ENCODE results near the gene CFAP99.
A peak's percentile ranks its signal among the peaks of the same experiment; 100 is the strongest.

Gene CFAP99

GRCh38 chr4:2438822-2439718 lies 20.3 kb downstream of the CFAP99 start:
- POLR2A ChIA-PET (ENCODE audit: low non-redundant PET): no interaction called here
- DNase-seq (ENCODE audit: low spot score): no peak
- CTCF ChIA-PET: no interaction called here
- no peak for TF ChIP-seq CTCF (conservative IDR thresholded peaks at IDR 0.05; ENCODE audit: low read depth)
- no peak overlapping the region for H3K27ac ChIP-seq

- H3K27ac ChIP-seq: no peak overlapping the region
- peak; percentile 41 for DNase-seq (ENCODE audit: low spot score)
- CTCF ChIA-PET: interaction anchor here (0.8 to 1.6 kb wide), 3 partner anchors 8 to 18 kb away, joined by 3 to 5 read pairs (median 4); no protein-coding TSS in a partner anchor
- POLR2A ChIA-PET (ENCODE audit: low non-redundant PET): no interaction called here
- peak; percentile 54 for TF ChIP-seq CTCF (conservative IDR thresholded peaks at IDR 0.05; ENCODE audit: low read depth)
Measured at GRCh38 chr4:2441393-2442174, 22.8 kb downstream of the CFAP99 start.

- POLR2A ChIA-PET (ENCODE audit: low non-redundant PET): no interaction called here
Measured at GRCh38 chr4:2442175-2442993, 23.6 kb downstream of the CFAP99 start.

GRCh38 chr4:2443061-2443730 lies 24.4 kb downstream of the CFAP99 start:
- DNase-seq (ENCODE audit: low spot score): no peak
- ChIA-PET POLR2A (ENCODE audit: low non-redundant PET) (no interaction called here), CTCF (no interaction called here)
- no peak overlapping the region for H3K27ac ChIP-seq
- TF ChIP-seq CTCF (conservative IDR thresholded peaks at IDR 0.05; ENCODE audit: low read depth): no peak

More at GRCh38 chr4:2442175-2442993, 23.6 kb downstream of the CFAP99 start:
- CTCF ChIA-PET: interaction anchor here (1.0 to 1.6 kb wide), 2 partner anchors 9 to 17 kb away, joined by 3 to 5 read pairs; no protein-coding TSS in a partner anchor
- TF ChIP-seq CTCF (conservative IDR thresholded peaks at IDR 0.05; ENCODE audit: low read depth): no peak
- no peak overlapping the region for H3K27ac ChIP-seq
- DNase-seq (ENCODE audit: low spot score): no peak

- no peak for DNase-seq (ENCODE audit: low spot score)
- CTCF ChIA-PET: no interaction called here
- no peak for TF ChIP-seq CTCF (conservative IDR thresholded peaks at IDR 0.05; ENCODE audit: low read depth)
- H3K27ac ChIP-seq: no peak overlapping the region
- POLR2A ChIA-PET (ENCODE audit: low non-redundant PET): no interaction called here
Measured at GRCh38 chr4:2443956-2444740, 25.4 kb downstream of the CFAP99 start.

All from RWPE1 (cell line).